HFF-Myc (cell line): ENCODE measurements around the gene NMNAT2.
"Not testable (repeated sequence)": the region's sequence is repeated elsewhere in the genome, so short reads cannot be mapped to it uniquely, and the experiment has no call there.

Experiments used
- DNase-seq: peaks from one replicate; pipeline ENCODE4 v3.0.0-alpha.2; 2011; ENCODE audit warnings: low read depth; ENCODE audit errors: extremely low read depth
- H3K4me3 ChIP-seq: replicated peaks from 2 replicates; pipeline ENCODE4 v1.5.1; 2011; ENCODE audit warnings: low read depth, mild to moderate bottlenecking, control low read depth, low read length
- TF ChIP-seq, protein P1 (sequence below): IDR thresholded peaks from 2 replicates; pipeline ENCODE4 v1.5.1; 2012; ENCODE audit warnings: mild to moderate bottlenecking, low read depth, low read length, control low read depth; ENCODE audit errors: missing control alignments

NMNAT2 gene

GRCh38 chr1:183244466-183244865 is 173.7 kb downstream of the NMNAT2 start:
- no peak for DNase-seq
- TF ChIP-seq, protein P1, sequence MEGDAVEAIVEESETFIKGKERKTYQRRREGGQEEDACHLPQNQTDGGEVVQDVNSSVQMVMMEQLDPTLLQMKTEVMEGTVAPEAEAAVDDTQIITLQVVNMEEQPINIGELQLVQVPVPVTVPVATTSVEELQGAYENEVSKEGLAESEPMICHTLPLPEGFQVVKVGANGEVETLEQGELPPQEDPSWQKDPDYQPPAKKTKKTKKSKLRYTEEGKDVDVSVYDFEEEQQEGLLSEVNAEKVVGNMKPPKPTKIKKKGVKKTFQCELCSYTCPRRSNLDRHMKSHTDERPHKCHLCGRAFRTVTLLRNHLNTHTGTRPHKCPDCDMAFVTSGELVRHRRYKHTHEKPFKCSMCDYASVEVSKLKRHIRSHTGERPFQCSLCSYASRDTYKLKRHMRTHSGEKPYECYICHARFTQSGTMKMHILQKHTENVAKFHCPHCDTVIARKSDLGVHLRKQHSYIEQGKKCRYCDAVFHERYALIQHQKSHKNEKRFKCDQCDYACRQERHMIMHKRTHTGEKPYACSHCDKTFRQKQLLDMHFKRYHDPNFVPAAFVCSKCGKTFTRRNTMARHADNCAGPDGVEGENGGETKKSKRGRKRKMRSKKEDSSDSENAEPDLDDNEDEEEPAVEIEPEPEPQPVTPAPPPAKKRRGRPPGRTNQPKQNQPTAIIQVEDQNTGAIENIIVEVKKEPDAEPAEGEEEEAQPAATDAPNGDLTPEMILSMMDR: no peak
- no peak overlapping the region for H3K4me3 ChIP-seq

GRCh38 chr1:183243161-183244050 is 174.8 kb downstream of the NMNAT2 start:
- TF ChIP-seq, protein P1: no peak
- DNase-seq: no peak
- H3K4me3 ChIP-seq: no peak overlapping the region

DNA sequence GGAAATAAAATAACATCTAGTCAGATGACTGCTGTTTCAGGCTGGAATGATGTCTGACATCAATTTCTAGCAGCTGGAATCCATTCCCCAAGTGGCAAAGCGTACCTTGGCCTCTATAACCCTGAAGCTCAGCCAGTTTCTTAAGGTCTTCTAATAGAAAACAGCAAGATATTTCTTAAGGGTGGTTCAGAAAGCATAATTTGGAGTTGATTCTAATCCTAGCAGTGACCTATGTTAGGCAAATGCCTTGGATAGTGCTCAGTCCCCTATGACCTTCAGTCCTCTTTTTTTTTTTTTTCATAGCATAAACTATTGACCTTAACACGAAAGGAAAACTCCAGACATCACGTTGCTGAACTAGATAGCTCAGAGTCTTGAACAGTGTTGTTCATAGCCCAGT is 175.6 kb downstream of the NMNAT2 start:
- no peak for DNase-seq
- no peak overlapping the region for H3K4me3 ChIP-seq
- TF ChIP-seq, protein P1: no peak

DNA sequence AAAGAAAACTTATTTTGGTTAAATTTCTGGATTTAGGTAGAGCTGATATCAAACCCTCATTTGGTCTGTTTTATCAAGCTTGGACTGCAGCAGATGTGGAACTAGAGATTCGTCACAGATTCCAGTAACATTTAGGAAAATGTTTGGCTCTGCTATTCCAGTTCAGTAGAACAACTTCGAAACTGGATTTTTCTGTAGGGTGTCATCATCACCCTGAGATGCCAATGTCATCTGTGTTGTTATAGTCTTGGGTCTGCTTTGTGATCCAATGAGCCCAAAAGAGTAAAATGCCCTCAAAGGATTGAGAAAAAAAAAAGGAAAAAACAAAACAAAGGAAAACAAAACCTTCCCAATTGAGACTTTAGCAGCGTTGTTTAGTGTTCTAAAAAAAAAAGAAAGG is 176.7 kb downstream of the NMNAT2 start:
- TF ChIP-seq, protein P1: no peak
- no peak overlapping the region for H3K4me3 ChIP-seq
- DNase-seq: no peak

- not testable (repeated sequence) for H3K4me3 ChIP-seq, DNase-seq
Measured at GRCh38 chr1:183240853-183241252, 177.3 kb downstream of the NMNAT2 start.

DNA sequence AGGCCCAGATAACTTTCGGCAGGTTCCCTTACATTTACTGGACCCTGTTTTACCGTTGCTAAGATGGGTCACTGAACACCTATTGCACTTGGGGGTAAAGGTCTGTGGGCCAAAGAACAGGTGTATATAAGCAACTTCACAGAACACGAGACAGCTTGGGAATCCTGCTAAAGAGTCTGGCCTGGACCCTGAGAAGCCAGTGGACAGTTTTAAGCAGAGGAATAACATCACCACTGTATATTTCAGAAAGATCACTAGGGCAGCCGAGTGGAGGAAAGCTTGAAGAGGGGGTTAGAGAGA is 177.7 kb downstream of the NMNAT2 start:
- TF ChIP-seq, protein P1: no peak

DNA sequence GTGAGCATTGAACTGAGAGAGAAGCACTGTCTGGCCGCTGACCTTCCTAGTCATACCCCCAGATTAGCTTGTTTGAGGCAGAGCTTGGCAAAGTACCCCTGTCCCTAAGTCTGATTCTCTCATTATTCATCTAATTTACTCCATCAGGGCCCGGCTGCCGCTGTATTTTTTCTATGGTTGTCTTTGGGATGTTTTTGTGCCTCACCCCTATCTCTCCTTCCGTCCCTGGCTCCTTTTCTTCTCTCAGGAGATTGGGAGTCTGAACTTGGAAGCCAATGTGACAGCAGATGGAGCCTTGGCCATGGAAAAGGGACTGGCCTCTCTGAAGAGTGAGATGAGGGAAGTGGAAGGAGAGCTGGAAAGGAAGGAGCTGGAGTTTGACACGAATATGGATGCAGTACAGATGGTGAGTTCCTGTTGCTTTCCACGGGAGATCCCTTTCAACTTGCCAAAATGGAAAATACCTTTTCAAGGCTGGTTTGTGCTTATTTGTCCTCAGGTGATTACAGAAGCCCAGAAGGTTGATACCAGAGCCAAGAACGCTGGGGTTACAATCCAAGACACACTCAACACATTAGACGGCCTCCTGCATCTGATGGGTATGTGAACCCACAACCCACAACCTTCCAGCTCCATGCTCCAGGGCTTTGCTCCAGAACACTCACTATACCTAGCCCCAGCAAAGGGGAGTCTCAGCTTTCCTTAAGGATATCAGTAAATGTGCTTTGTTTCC is 178.2 kb downstream of the NMNAT2 start:
- DNase-seq: no peak
- TF ChIP-seq, protein P1: no peak

More for the DNA sequence above, 177.7 kb downstream of the NMNAT2 start:
- H3K4me3 ChIP-seq: no peak overlapping the region
- no peak for DNase-seq

More for the DNA sequence above, 178.2 kb downstream of the NMNAT2 start:
- H3K4me3 ChIP-seq: no peak overlapping the region
